Measurements from ENCODE around the gene ACVR1. TPM values are rescaled to one million over a fixed set of nuclear protein-coding genes. Genes with fewer than 3 reads are reported as not detected.

Gene ACVR1
- total and polyA plus RNA-seq, 2 experiments from 2014 or later: 8.9 to 21.5 TPM

DNA sequence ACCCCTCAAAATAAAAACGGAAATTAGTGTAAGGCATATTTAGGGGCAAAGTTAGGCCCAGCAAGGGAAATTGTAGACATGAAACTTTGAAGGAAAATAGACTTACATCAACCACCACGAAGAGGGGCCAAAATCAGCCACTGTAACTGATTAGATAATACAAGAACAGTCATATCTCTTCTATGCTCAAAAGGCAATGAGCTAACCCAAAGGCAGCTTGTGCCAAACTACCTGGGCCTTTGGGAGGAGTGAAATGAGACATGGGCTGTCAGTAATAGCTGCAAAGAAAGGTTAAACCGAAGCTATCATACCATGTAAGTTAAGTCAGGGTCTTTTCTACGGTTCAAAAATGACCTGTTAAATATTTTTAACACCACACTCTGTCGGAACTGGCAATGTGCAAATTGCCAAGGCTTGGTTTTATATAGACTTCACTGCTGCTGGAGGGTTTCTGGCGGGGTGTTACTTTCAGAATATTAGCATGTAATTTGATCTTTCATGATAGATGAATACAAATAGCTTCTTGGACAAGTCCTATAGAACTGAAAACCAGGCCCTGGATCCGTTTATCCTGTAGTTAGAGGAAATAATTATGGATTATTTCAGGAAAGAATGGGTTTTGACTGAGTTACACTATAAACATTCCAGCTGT lies 69.6 kb downstream of the ACVR1 start:
- Mint-ChIP-seq H3K27me3 (ENCODE audit: insufficient read depth, low read depth, poor library complexity) (no peaks in the 10 kb centered on the region), H3K9me3 (no peaks in the 10 kb centered on the region), H3K27ac (no peak overlapping the region), H3K36me3 (ENCODE audit: low read depth) (no peaks in the 10 kb centered on the region), H3K4me1 (peaks cover 19% of the 10 kb centered on the region), H3K4me3 (no peak overlapping the region)
- no peak overlapping the region for H3K4me3 ChIP-seq
- ATAC-seq: no peak
- H3K79me2 ChIP-seq (replicated peaks; ENCODE audit: insufficient read depth): 0 out of 2 replicates have a peak, but pooled peaks cover 3% of the 10 kb centered on the region
- H3K4me1 ChIP-seq (ENCODE audit: insufficient read depth): peaks cover 3% of the 10 kb centered on the region; the same call in 1 of the 2 replicates
- H3K27me3 ChIP-seq (ENCODE audit: insufficient read depth): no peaks in the 10 kb centered on the region
- no peaks in the 10 kb centered on the region for H4K20me1 ChIP-seq (replicated peaks; ENCODE audit: insufficient read depth)
- no peak overlapping the region for H3K27ac ChIP-seq (ENCODE audit: low read depth)
- no peak overlapping the region for H3K4me2 ChIP-seq
- H2AFZ ChIP-seq: no peak overlapping the region
- H3K36me3 ChIP-seq (ENCODE audit: insufficient read depth): no peaks in the 10 kb centered on the region
- H3F3A ChIP-seq (replicated peaks; ENCODE audit: low read depth): no peaks in the 10 kb centered on the region
- H3K9me2 ChIP-seq (ENCODE audit: insufficient read depth): 0 out of 2 replicates have a peak, but pooled peaks cover 3% of the 10 kb centered on the region
- no peak for TF ChIP-seq ZNF331 (CRISPR knock-in tag; IDR thresholded peaks at IDR 0.05; ENCODE audit: low read depth)
- no peak for TF ChIP-seq JUNB (IDR thresholded peaks at IDR 0.05; ENCODE audit: unreplicated experiment)
- no peak for TF ChIP-seq CTCF (conservative IDR thresholded peaks at IDR 0.05; ENCODE audit: low read depth in 2 of 2)
- TF ChIP-seq EZH2 (IDR thresholded peaks at IDR 0.05; ENCODE audit: low read depth, unreplicated experiment): no peak
- no peak for TF ChIP-seq EZH2phosphoT487 (IDR thresholded peaks at IDR 0.05; ENCODE audit: unreplicated experiment)
- no peak for TF ChIP-seq POLR2AphosphoS5 (IDR thresholded peaks at IDR 0.05; ENCODE audit: low read depth)
- TF ChIP-seq ZNF114 (CRISPR knock-in tag; IDR thresholded peaks at IDR 0.05): no peak
- TF ChIP-seq, protein P1, sequence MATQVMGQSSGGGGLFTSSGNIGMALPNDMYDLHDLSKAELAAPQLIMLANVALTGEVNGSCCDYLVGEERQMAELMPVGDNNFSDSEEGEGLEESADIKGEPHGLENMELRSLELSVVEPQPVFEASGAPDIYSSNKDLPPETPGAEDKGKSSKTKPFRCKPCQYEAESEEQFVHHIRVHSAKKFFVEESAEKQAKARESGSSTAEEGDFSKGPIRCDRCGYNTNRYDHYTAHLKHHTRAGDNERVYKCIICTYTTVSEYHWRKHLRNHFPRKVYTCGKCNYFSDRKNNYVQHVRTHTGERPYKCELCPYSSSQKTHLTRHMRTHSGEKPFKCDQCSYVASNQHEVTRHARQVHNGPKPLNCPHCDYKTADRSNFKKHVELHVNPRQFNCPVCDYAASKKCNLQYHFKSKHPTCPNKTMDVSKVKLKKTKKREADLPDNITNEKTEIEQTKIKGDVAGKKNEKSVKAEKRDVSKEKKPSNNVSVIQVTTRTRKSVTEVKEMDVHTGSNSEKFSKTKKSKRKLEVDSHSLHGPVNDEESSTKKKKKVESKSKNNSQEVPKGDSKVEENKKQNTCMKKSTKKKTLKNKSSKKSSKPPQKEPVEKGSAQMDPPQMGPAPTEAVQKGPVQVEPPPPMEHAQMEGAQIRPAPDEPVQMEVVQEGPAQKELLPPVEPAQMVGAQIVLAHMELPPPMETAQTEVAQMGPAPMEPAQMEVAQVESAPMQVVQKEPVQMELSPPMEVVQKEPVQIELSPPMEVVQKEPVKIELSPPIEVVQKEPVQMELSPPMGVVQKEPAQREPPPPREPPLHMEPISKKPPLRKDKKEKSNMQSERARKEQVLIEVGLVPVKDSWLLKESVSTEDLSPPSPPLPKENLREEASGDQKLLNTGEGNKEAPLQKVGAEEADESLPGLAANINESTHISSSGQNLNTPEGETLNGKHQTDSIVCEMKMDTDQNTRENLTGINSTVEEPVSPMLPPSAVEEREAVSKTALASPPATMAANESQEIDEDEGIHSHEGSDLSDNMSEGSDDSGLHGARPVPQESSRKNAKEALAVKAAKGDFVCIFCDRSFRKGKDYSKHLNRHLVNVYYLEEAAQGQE (IDR thresholded peaks at IDR 0.05; ENCODE audit: unreplicated experiment): no peak
- TF ChIP-seq ZNF462 (CRISPR knock-in tag; IDR thresholded peaks at IDR 0.05): no peak
- no peak for TF ChIP-seq STAT1 (IDR thresholded peaks at IDR 0.05; ENCODE audit: unreplicated experiment)
- TF ChIP-seq ETS1 (IDR thresholded peaks at IDR 0.05): no peak
- DNase-seq (ENCODE audit: low spot score): no peak

Data from GM23338 (cell line).